HG03139 (cell line): ENCODE measurements around the gene CEBPG.

Source experiments
- ATAC-seq: cut with Tn5 transposase; IDR thresholded peaks from one replicate; pipeline ENCODE4 v1.9.1; 2021; ENCODE audit not compliant: unreplicated experiment

The CEBPG gene

DNA sequence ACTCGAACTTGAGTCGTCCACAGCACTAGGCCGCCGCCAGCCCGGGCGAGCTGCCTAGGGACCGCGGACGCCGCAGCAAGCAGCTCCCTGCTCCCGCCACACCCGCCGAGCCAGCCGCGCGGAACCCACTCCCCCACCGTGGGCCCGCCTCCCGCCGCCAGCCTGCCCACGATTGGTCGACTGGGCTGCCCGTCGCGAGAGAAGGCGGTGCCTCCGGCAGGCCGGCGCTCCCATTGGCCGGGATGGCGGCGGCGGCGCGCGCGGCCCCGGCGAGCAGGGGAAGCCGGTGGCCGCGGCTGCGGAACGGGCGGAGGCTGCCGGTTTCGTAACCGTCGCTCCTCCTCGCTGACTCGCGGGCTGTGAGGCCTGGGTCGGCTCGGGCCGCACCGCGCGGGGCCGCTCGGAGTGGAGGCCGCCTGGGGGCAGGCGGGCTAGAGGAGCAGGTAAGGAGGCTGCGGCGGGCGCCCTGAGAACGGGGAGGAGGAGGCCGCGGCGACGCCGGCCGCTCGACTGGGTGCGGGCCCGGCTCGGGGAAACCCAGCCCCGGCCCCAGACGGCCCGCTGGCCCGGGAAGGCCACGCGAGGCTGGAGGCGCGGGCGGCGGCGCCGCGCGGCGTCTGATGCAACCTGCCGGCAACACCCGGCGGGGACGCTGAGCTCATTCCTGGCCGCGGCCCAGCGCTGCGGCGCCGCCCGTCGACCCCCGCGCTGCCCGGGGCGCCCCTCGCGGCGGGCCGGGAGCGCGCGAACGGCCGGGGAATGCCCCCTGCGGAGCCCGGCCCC, at the start of gene CEBPG:
TSS of gene CEBPG (plus strand) at position 257 of the 783 bp plus-strand sequence. CDS start 5,531 bp downstream, outside the sequence.
- peak; percentile 82 for ATAC-seq

DNA sequence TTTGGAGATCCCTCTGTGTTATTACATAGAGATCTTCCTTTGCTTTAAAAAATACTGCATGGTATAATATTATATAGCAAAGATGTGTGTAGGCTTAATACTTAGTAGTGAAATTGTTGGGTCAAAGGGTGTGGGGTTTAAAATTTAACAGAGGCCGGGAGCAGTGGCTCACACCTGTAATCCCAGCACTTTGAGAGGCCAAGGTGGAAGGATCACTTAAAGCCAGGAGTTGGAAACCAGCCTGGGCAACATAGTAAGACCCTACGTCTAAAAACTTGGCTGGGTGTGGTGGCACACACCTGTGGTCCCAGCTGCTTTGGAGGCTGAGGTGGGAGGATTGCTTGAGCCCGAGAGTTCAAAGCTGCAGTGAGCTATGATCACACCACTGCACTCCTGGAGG, 48.9 kb upstream of the CEBPG start:
- no peak for ATAC-seq

DNA sequence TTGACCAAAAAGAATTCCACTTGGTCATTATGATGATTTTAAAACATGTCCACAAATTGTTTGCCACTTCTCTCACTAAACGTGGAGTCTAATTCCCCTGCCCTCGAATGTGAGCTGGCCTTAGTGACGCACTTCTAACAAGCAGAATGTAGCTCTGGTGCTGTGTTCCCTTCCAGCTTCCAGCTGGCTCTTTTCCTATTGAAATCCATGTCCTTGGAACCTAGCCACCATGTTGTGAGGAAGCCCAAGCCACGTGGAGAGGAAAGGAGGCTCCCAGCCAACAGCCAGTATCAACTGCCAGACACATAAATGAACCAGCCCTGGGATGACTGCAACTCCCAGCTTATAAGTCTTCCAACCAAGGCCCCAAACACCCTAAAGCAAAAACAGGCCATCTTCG, 47.6 kb upstream of the CEBPG start:
- no peak for ATAC-seq

DNA sequence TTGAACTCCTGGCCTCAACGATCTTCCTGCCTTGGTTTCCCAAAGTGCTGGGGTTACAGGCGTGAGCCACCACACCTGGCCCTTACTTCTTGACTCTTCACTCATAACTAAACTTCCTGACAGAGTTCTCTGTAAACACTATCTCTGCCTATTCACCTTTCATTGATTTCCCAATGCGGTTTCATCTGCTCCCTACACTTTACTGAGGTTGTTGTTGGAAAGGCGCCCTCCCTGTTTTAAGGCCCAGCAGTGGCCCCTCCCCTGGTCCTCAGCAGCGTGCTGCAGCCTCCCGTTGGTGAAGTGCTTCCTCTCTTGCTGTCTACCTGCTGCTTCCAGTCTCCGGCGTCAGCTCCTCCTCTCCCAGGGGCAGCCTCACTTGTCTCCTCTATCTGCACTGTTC, 44.4 kb upstream of the CEBPG start:
- ATAC-seq, result no peak

DNA sequence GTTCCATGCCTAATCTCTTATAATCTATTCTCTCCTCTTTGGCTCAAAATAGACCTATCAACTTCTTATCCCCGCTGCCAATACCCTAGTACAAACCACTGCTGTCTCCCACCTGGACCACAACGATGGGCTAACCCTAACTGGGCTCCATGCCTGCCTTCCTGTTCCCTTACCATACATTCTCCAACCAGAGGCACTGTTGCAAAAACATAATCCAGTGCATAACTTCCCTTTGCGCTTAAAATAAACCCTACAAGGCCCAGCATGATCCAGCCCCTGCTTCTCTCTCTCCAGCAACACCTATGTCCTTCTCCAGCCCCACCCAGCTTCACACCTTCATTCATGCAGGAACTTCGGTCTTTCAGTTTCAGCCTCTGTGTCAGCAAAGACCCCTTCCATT, 43.8 kb upstream of the CEBPG start:
- ATAC-seq, result no peak

DNA sequence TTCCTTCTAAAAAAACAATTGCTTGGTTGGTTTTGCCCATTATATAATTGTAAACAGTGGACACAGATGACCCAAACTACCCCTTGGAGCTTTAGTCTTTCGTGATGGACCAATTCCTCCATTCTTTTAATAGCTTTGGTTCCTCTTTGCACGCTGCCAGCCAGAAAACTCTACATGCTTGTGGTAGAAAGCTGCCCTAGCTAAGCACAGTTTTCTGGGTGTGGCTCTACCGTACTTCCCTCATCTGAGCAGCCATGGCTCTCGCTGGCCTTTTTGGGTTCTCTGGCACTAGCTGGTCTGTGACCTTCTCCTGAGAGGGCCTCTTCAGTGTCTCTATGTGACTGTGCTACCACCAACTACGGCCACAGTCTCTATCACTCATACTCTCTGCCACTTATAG, 41.3 kb upstream of the CEBPG start:
- no peak for ATAC-seq

DNA sequence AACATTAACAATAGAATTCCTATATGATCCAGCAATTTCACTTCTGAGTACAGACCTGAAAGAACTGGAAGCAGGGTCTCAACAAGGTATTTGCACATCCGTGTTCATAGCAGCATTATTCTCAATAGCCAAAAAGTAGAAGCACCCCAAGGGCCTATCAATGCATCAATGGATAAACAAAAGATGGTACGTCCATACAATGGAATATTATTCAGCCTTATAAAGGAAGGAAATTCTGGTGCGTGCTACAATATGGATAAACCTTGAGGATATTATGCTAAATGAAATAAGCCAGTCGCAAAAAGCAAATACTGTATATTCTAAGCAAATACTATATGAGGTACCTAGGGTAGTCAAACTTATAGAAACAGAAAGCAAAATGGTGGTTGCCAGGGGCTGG, 40.4 kb upstream of the CEBPG start:
- no peak for ATAC-seq

DNA sequence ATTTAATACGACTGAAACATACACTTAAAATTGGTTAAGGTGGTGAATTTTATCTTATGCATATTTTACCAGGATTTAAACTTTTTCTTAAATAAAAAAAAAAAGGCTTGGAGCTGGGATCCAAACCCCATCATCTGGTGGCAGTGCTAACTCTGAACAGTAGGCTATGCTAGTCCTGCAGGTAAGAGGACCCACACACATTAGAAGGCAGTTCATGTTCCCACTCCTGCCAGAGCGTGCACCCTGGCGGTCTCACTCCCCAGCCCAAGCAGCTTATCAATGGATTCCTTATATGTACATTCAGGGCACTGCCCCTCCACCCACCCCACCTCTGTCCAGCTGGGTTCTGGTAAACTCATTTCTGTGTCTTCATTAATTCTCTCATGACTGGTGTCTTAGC, 39.9 kb upstream of the CEBPG start:
- ATAC-seq, result no peak

DNA sequence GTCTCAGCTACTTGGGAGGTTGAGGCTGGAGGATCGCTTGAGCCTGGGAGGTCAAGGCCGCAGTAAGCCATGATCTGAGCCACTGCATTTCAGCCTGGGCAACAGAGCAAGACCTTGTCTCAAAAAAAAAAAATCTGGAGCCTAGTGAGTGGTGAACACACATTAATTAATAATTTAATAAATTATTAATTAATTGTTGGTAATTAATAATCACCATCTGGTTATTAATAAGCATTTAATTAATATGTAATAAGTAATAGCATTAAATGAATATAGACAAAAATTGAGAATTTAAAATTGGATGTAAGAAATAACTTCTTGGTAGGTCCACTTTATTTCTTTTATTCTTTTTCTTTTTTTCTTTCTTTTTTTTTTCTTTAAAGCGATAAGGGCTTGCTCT, 39.2 kb upstream of the CEBPG start:
- no peak for ATAC-seq

DNA sequence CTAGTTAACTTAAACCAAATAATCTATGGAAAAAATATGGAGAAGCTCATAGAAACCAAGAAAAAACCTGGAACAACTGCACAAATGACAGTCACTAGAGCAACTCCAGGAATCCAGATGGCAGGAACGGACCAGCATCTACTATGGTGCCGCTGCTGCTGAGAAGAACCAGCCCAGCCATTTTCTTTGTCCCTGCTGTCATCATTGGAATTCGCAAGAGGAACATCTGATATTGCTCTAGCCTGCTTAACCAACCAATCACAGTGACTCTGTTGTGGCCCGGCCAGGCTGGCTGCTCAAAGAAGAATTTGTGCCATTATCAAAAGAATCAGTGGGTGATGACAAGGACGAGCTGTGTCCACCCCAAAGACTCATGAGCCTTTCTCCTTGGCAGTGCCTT, 38.1 kb upstream of the CEBPG start:
- ATAC-seq, result no peak

DNA sequence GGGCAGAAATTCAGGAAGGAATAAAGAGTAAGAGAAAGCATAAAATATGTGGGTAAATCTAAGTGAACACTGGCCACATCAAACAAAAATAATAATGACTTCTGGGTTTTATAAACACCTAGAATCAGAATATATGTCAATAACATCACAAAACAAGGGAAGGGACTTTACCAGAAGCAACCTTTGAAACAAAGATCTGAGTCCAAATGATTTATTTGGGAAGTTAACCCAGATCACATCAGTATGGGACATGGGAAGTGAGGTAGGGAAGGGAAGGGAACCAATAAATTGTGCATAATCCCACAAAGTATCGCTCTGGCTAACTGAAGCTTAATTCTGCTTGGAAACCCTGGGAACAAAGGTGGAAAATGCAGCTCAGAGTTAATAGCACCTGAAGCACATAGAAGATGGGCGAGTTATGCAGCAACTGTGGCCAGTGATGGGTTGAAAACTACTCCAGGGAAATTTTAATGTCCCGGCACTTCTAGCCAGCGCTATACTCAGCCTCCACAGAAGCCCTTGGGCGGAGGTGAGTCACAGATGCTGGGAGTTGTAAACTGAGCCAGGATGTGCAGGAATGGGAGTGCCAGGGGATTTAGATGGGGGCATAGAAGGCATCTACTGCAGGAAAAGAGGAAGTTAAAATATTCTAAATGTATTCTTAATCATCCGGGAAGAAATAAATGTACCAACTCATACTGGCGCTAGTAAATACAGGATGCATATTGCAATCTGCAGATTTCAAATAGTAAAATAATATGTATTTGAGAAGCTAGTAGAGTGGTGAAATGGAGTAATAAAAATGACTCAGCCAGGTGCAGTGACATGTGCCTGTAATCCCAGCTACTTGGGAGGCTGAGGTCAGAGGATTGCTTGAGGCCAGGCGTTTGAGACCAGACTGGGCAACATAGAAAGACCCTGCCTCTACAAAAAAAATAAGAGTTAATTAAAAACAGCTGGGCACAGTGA, 34.2 kb upstream of the CEBPG start:
- no peak for ATAC-seq

DNA sequence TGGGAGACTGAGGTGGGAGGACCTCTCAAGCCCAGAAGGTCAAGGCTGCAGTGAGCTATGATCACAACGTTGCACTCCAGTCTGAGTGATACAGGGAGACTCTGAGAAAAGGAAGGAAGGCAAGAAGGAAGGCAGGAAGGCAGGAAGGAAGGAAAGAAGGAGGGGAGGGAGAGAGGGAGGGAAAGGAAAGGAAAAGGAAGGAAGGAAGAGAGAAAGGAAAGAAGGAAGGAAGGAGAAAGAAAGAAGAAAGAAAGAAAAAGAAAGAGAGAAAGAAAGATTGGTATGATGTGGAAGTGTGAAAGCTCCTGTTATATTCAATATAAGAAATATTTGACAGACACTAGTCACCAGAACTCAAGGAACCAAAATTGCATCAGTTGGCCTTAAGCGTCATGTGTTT, 32.5 kb upstream of the CEBPG start:
- no peak for ATAC-seq

DNA sequence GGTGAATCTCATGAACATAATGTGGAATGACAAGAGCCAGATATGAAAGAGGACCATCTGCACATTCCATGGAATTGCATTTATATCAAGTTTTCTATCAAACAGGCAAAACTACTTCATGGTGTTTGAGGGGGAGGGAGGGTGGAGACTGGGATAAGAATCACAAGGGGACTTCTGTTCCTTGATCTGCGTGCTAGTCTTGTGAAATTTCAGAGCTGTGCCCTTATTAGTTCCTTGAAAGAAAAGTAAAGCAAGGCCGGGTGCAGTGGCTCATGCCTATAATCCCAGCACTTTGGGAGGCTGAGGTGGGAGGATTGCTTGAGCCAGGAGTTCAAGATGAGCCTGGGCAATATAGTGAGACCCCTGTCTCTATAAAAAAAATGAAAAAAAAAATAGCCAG, 30.2 kb upstream of the CEBPG start:
- ATAC-seq, result no peak

DNA sequence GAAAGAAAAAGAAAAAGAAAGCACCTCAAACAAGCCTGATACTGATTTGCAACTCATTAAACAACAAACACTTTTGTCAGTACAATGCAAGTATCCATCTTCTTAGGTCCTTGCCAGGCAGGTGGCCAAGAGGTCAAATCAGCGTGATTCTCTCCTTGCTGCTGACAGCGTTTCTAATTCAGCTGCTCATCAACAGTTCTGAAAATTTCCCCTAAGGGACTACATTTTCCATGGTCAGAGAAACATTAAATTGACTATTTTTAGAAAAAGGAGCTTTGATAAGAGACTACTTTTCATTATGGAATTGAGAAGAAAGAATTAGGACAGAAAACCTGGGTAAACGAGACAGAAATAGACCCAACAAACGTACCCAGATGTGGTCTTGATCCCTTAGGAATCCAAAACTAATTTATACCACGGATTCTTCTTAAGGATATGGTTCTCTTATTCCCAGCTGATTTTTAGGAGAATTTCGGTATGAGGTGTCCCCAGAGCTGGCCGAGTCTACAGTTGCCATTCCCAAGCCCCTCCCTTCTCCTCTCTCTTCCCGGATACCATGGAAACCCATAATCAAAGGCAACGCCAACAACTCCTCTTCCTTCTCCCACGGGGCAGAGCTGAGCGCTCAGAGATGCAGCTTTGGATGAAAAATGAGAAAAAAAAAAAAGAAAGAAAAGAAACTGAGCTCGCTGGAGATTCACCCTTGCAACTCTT, 29.5 kb upstream of the CEBPG start:
- no peak for ATAC-seq

DNA sequence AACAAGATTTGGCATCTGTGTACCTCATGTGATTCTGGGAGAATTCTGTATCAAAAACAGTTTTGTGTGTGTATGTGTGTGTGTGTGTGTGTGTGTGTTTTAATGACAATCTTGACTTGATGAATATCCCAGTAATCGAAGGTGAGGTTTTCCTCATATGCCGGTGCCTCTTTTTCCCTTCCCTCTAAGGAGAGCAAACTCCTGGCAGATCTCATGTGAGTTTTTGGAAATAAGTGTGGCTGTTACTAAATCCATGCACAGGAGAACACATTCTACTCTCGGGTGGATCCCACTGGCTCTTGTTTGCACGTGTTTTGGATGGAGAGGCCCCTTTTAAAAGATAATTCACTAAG, 29.0 kb upstream of the CEBPG start:
- no peak for ATAC-seq

DNA sequence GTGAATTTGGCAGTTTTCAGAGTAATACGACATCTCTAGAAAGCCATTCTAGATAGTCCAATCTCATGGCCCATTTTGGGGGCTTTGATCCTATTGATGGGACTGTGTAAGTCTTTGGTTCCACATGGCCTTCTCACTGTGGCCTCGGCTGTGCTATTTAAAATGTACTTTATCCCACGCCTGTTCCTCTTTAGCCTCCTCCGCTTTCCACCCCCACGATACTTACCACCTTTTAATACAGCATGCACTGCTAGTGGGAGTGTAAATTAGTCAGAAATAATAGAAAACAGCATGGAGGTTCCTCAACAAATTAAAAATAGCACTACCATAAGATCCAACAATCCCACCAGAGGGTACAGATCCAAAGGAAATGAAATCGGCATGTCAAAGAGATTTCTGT, 28.3 kb upstream of the CEBPG start:
- no peak for ATAC-seq

DNA sequence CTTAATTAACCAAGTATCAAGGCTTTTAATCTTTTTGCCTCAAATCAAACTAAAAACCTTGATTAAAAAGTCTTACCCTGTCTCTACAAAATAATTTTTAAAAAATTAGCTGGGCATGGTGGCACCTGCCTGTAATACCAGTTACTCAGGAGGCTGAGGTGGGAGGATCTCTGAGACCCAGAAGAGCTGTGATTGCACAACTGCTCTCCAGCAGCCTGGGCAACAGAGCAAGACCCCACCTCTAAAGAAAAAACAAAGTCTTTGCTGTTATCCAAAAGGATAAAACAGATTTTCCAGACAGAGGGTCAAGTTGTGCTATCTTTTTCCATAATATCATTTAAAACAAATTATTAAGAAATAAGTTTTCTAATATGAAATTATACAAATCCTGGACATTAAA, 26.8 kb upstream of the CEBPG start:
- ATAC-seq, result no peak

DNA sequence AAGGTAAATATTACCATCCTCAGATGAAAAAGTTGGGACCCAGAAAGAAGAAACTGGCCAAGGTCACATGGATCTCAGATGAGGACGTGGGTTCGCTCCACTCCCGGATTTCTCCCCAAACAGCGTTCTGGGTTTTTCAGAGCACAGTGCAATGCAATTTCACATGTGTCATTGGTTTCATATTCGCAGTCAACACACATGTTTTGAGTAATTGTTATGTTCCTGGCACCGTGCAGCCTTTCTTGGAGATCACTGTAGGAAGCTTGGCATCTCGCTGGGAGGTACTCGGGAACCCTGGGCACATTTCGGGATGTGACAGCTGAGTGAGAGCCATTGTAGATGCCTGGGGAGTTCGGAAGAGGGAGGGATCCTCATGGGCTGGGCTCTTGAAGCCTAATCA, 26.2 kb upstream of the CEBPG start:
- ATAC-seq, result no peak

DNA sequence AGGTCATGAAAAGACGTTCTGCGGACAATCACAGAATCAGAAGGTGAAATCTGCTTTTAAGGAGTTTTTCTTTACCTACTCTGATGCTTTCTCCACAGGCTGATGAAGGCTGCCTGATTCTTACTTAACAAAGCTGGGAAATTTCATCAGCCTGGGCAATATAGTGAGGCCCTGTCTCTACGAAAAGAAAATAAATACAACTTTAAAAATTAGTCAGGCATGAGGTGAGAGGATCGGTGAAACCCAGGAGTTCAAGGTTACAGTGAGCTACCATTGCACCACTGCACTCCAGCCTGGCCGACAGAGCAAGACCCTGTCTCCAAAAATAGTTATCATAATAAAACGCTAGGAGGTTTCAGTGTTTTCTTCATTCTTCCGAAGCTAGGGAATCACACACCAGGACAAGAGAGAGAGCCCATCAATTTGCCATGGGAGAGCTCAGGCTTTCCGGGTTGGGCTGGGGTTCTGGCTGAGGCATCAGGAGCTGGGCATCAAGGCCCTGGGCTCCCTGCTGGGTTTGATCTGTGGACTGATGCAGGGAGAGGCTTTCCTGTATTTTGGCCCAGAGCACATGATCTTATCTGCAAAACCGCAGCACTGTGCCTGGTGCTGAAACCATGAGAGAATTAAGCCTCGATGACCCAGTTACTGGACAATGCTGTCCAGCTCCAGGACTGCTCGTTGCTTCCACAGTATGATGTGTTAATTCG, 25.1 kb upstream of the CEBPG start:
- ATAC-seq, result no peak

DNA sequence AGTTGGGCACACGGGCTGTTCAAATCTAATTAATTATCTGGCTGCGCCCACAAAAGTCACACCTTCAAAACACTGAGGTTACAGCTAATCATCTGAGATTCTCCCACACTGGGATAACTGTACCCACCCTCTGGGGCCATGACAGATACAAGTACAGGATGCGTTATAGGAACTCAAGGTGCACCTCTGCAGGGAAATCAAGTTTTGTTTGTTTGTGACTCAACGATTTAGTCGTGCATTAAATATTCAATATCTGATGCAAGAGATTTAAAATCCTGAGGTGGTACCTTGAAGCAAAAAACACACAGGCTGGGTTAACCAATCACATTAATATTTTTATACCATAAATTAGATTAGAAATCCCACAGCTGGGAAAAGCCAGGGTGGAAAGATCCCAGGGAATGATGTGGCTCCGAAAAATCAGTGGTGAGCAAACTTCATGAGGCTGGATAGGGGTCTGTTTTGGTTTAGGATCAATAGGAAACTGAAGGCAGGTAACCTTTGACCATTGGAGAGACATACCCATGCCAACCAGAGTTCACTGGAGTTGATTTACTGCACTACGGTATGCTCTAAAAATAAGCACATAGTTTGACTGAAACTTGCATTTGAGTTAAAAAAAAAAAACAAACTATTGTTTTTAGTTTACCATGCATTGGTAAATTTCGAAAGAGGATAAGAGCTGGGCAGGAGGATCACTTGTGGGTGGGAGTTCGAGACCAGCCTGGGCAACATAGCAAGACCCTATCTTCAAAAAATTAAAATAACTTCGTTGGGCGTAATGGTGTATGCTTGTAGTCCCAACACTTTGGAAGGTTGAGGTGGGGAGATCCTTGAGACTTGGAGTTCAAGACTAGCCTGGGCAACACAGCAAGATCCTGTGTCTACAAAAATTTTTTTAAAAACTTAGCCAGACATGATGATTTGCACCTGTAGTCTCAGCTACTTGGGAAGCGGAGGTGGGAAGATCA, 23.9 kb upstream of the CEBPG start:
- ATAC-seq, result no peak
